Measurements from ENCODE around the gene KIAA0232.
"Not testable (repeated sequence)": the region's sequence is repeated elsewhere in the genome, so short reads cannot be mapped to it uniquely, and the experiment has no call there.

DNA sequence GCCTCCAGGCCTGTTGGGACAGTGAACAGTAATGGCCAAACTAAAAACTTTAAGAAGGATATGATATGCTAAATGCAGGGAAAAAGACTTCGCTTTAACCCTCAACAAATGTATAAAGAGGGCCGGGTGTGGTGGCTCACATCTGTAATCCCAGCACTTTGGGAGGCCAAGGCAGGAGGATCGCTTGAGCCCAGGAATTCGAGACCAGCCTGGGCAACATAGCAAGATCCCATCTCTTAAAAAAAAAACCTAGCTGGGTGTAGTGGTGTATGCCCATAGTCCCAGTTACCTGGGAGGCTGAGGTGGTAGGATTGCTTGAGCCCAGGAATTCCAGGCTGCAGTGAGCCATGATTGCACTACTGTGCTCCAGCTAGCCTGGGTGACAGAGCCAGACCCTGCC is 14.8 kb downstream of the KIAA0232 start:
- TF ChIP-seq, protein P1, sequence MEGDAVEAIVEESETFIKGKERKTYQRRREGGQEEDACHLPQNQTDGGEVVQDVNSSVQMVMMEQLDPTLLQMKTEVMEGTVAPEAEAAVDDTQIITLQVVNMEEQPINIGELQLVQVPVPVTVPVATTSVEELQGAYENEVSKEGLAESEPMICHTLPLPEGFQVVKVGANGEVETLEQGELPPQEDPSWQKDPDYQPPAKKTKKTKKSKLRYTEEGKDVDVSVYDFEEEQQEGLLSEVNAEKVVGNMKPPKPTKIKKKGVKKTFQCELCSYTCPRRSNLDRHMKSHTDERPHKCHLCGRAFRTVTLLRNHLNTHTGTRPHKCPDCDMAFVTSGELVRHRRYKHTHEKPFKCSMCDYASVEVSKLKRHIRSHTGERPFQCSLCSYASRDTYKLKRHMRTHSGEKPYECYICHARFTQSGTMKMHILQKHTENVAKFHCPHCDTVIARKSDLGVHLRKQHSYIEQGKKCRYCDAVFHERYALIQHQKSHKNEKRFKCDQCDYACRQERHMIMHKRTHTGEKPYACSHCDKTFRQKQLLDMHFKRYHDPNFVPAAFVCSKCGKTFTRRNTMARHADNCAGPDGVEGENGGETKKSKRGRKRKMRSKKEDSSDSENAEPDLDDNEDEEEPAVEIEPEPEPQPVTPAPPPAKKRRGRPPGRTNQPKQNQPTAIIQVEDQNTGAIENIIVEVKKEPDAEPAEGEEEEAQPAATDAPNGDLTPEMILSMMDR (IDR thresholded peaks at IDR 0.05; ENCODE audit: low read depth, low read length, poor library complexity, severe bottlenecking): not testable (repeated sequence)
- not testable (repeated sequence) for TF ChIP-seq EZH2phosphoT487 (IDR thresholded peaks at IDR 0.05; ENCODE audit: borderline replicate concordance, low read length)
